Sigmoid colon (tissue), 4 donors: ENCODE data around the gene EHD4.

Experiments
- CTCF ChIP-seq, 4 experiments: fragments of 450-650 bp in 3 of 4; fragments of 200-600 bp in 1 of 4; IDR thresholded peaks; one replicate each; pipeline ENCODE4 v1.5.1; 2016 to 2019; ENCODE audit warnings: antibody characterized with exemption in 4 of 4, mild to moderate bottlenecking in 3 of 4, moderate library complexity in 2 of 4
- POLR2AphosphoS5 ChIP-seq, 4 donors: sonication (generic); formaldehyde crosslinking; IDR thresholded peaks; one replicate each; pipeline ENCODE4 v1.6.1; 2017; ENCODE audit warnings: antibody characterized with exemption in 4 of 4

GRCh38 chr15:42012241-42012640 lies 39.9 kb upstream of the EHD4 start:
- TF ChIP-seq POLR2AphosphoS5 (IDR thresholded peaks at IDR 0.05): no peak
- no peak for TF ChIP-seq CTCF (IDR thresholded peaks at IDR 0.05)
